GM21717 (cell line): ENCODE data around the gene MUCL3.
"Not testable (repeated sequence)": the region's sequence is repeated elsewhere in the genome, so short reads cannot be mapped to it uniquely, and the experiment has no call there.

Experiments used
- ATAC-seq: cut with Tn5 transposase; IDR thresholded peaks from one replicate; pipeline ENCODE4 v1.9.1; 2021; ENCODE audit warnings: mild to moderate bottlenecking, moderate library complexity; ENCODE audit not compliant: unreplicated experiment

Gene MUCL3

GRCh38 chr6:30937265-30937664 lies 3.5 kb upstream of the MUCL3 start:
- no peak for ATAC-seq

GRCh38 chr6:30938730-30939129 lies 2.0 kb upstream of the MUCL3 start:
- ATAC-seq, result no peak

- ATAC-seq, result no peak
These were observed 1.3 kb upstream of the MUCL3 start for GRCh38 chr6:30939473-30939872.

- ATAC-seq, result no peak
These were observed 1.7 kb downstream of the MUCL3 start for GRCh38 chr6:30942338-30943060.

- ATAC-seq, result no peak
These were observed 3.3 kb downstream of the MUCL3 start for GRCh38 chr6:30944051-30944450.

- ATAC-seq, result no peak
These were observed 4.5 kb downstream of the MUCL3 start for GRCh38 chr6:30945281-30945680.

GRCh38 chr6:30947231-30947630 lies 6.5 kb downstream of the MUCL3 start:
- no peak for ATAC-seq

- ATAC-seq, result no peak
These were observed 8.0 kb downstream of the MUCL3 start for GRCh38 chr6:30948811-30949210.

- no peak for ATAC-seq
These were observed 11.2 kb downstream of the MUCL3 start for GRCh38 chr6:30951907-30952469.

- ATAC-seq, result no peak
These were observed 14.0 kb downstream of the MUCL3 start for GRCh38 chr6:30954631-30955366.

- ATAC-seq, result no peak
These were observed 14.7 kb downstream of the MUCL3 start for GRCh38 chr6:30955367-30956042.

GRCh38 chr6:30957716-30958115 lies 16.9 kb downstream of the MUCL3 start:
- no peak for ATAC-seq

- ATAC-seq, result no peak
These were observed 20.3 kb downstream of the MUCL3 start for GRCh38 chr6:30960907-30961673.

GRCh38 chr6:30962716-30963115 lies 21.9 kb downstream of the MUCL3 start:
- no peak for ATAC-seq

GRCh38 chr6:30963641-30964040 lies 22.9 kb downstream of the MUCL3 start:
- no peak for ATAC-seq

- no peak for ATAC-seq
These were observed 23.3 kb downstream of the MUCL3 start for GRCh38 chr6:30964075-30964474.

GRCh38 chr6:30965140-30965601 lies 24.4 kb downstream of the MUCL3 start:
- no peak for ATAC-seq

- ATAC-seq, result no peak
These were observed 25.4 kb downstream of the MUCL3 start for GRCh38 chr6:30966154-30966553.

GRCh38 chr6:30969171-30969570 lies 28.4 kb downstream of the MUCL3 start:
- ATAC-seq, result not testable (repeated sequence)

- no peak for ATAC-seq
These were observed 30.2 kb downstream of the MUCL3 start for GRCh38 chr6:30970946-30971345.

- no peak for ATAC-seq
These were observed 32.0 kb downstream of the MUCL3 start for GRCh38 chr6:30972816-30973215.
